GM12878 (cell line): Measurements from ENCODE around the gene PPAT.

Experiments used
- CBFB ChIP-seq: IDR thresholded peaks from 2 replicates; pipeline ENCODE4 v1.6.1; 2016; ENCODE audit warnings: antibody characterized with exemption, low read depth
- CBX5 ChIP-seq: sonication (generic); IDR thresholded peaks from 2 replicates; pipeline ENCODE4 v1.6.1; 2016; ENCODE audit warnings: low read depth, moderate library complexity, mild to moderate bottlenecking, inconsistent platforms
- CHD2 ChIP-seq: IDR thresholded peaks from 2 replicates; pipeline ENCODE4 v1.6.1; 2011; ENCODE audit warnings: low read depth, low read length, improper control_type of control experiment, borderline replicate concordance
- CREM ChIP-seq: IDR thresholded peaks from 2 replicates; pipeline ENCODE4 v1.6.1; 2014; ENCODE audit warnings: antibody characterized with exemption, low read depth
- MYC ChIP-seq: IDR thresholded peaks from 2 replicates; pipeline ENCODE4 v1.6.1; 2011; ENCODE audit warnings: mild to moderate bottlenecking, low read length, moderate library complexity, inconsistent platforms; ENCODE audit not compliant: insufficient read depth, insufficient replicate concordance, insufficient read length, severe bottlenecking
- PAX8 ChIP-seq: fragments of 450-650 bp; IDR thresholded peaks from 2 replicates; pipeline ENCODE4 v1.6.1; 2017; ENCODE audit warnings: mild to moderate bottlenecking, moderate library complexity
- RCOR1 ChIP-seq: conservative IDR thresholded peaks from 2 replicates; pipeline ENCODE4 v1.6.1; 2012; ENCODE audit warnings: low read depth, low read length, improper control_type of control experiment
- TF ChIP-seq, protein P1 (sequence below), 3 experiments: IDR thresholded peaks in 2 of 3; conservative IDR thresholded peaks in 1 of 3; 2 replicates each; pipeline ENCODE4 v1.5.1; 2011; ENCODE audit warnings: low read depth in 3 of 3, low read length in 3 of 3, mild to moderate bottlenecking in 3 of 3, control low read depth in 2 of 3, moderate library complexity in 2 of 3, inconsistent platforms in 1 of 3, mixed read lengths in 1 of 3; ENCODE audit not compliant: control insufficient read depth in 2 of 3, insufficient read depth in 1 of 3; ENCODE audit errors: extremely low read depth in 1 of 3
- TF ChIP-seq, protein P2 (sequence below): IDR thresholded peaks from 2 replicates; pipeline ENCODE4 v1.6.1; 2012; ENCODE audit warnings: mild to moderate bottlenecking, low read depth, low read length

DNA sequence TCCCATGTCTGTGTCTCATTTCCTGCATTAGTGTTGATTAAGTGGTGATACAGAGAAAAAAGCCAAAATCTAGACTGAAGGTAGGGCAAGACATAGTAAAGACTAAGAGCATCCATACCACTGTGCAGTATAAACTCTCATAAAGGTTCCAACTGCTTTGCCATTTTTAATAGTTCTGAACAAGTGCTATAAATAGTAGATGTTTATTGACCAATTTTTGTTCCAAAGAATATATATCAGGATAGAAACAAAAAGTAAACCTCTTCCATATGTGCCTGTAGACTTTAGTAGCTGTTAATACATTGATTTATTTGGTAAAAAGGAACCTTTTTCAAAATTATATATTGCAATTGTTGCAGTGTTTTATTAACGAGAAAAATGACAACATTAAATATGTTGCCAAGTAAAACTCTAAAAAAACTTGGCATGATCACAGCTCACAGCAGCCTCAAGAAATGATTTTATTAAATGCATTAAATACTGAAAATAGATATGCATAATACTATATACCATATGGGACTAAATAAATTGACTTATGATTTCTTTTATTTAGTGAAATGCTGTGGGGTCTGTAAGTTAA is 25.8 kb downstream of the PPAT start:
- TF ChIP-seq CBFB (no peak), PAX8 (no peak), MYC (no peak), CHD2 (no peak), RCOR1 (no peak), CBX5 (no peak), CREM (no peak)
- TF ChIP-seq, protein P1, sequence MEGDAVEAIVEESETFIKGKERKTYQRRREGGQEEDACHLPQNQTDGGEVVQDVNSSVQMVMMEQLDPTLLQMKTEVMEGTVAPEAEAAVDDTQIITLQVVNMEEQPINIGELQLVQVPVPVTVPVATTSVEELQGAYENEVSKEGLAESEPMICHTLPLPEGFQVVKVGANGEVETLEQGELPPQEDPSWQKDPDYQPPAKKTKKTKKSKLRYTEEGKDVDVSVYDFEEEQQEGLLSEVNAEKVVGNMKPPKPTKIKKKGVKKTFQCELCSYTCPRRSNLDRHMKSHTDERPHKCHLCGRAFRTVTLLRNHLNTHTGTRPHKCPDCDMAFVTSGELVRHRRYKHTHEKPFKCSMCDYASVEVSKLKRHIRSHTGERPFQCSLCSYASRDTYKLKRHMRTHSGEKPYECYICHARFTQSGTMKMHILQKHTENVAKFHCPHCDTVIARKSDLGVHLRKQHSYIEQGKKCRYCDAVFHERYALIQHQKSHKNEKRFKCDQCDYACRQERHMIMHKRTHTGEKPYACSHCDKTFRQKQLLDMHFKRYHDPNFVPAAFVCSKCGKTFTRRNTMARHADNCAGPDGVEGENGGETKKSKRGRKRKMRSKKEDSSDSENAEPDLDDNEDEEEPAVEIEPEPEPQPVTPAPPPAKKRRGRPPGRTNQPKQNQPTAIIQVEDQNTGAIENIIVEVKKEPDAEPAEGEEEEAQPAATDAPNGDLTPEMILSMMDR (IDR thresholded peaks at IDR 0.05 in 2 of 3, conservative IDR thresholded peaks at IDR 0.05 in 1 of 3; ENCODE audit: control insufficient read depth in 2 of 3, extremely low read depth in 1 of 3, insufficient read depth in 1 of 3, low read depth in 3 of 3, low read length in 3 of 3), result no peak
- TF ChIP-seq, protein P2, sequence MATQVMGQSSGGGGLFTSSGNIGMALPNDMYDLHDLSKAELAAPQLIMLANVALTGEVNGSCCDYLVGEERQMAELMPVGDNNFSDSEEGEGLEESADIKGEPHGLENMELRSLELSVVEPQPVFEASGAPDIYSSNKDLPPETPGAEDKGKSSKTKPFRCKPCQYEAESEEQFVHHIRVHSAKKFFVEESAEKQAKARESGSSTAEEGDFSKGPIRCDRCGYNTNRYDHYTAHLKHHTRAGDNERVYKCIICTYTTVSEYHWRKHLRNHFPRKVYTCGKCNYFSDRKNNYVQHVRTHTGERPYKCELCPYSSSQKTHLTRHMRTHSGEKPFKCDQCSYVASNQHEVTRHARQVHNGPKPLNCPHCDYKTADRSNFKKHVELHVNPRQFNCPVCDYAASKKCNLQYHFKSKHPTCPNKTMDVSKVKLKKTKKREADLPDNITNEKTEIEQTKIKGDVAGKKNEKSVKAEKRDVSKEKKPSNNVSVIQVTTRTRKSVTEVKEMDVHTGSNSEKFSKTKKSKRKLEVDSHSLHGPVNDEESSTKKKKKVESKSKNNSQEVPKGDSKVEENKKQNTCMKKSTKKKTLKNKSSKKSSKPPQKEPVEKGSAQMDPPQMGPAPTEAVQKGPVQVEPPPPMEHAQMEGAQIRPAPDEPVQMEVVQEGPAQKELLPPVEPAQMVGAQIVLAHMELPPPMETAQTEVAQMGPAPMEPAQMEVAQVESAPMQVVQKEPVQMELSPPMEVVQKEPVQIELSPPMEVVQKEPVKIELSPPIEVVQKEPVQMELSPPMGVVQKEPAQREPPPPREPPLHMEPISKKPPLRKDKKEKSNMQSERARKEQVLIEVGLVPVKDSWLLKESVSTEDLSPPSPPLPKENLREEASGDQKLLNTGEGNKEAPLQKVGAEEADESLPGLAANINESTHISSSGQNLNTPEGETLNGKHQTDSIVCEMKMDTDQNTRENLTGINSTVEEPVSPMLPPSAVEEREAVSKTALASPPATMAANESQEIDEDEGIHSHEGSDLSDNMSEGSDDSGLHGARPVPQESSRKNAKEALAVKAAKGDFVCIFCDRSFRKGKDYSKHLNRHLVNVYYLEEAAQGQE, result no peak
